ENCODE results near the gene PSMF1. TPM values are rescaled to one million over a fixed set of nuclear protein-coding genes. Genes with fewer than 3 reads are reported as not detected.
A peak's percentile ranks its signal among the peaks of the same experiment; 100 is the strongest.

Gene PSMF1
- total and polyA plus RNA-seq, 2 donors (not counting 3 experiments of a cell fraction or from before 2014, with no cell fraction given) = 142 to 354 TPM

- no TSS peak for BruUV-seq (replicated peaks)
- Histone ChIP-seq H3K9me1 (replicated peaks; ENCODE audit: control insufficient read depth, extremely low read depth, insufficient read depth, low read length) (no peaks in the 10 kb centered on the region), H3K4me3 (replicated peaks in 1 of 3; ENCODE audit: insufficient read depth in 1 of 3, low read depth in 1 of 3, low read length in 3 of 3) (no peak overlapping the region), H3K9me3 (replicated peaks; ENCODE audit: control insufficient read depth, insufficient read depth, low read length) (no peaks in the 10 kb centered on the region), H3K4me1 (ENCODE audit: control insufficient read depth, extremely low read depth, insufficient read depth, low read length) (no peaks in the 10 kb centered on the region), H3K27me3 (ENCODE audit: control insufficient read depth in 2 of 2, insufficient read depth in 2 of 2, low read length in 2 of 2) (peaks cover 14 to 32% of the 10 kb centered on the region in 2 experiments), H3K9ac (replicated peaks; ENCODE audit: extremely low read depth, insufficient read depth, low read length) (no peak overlapping the region), H4K20me1 (replicated peaks; ENCODE audit: control insufficient read depth, extremely low read depth, insufficient read depth, low read length) (no peaks in the 10 kb centered on the region), H3K4me2 (ENCODE audit: insufficient read depth, low read length) (no peak overlapping the region), H3K36me3 (ENCODE audit: control insufficient read depth in 2 of 2, extremely low read depth in 1 of 2, insufficient read depth in 2 of 2, low read length in 2 of 2) (no peaks in the 10 kb centered on the region), H3K27ac (ENCODE audit: insufficient read depth, low read depth, low read length) (no peak overlapping the region), H3K79me2 (ENCODE audit: control insufficient read depth, insufficient read depth, low read length) (no peaks in the 10 kb centered on the region), H2AFZ (ENCODE audit: low read depth, low read length) (no peak overlapping the region)
- peak; percentile 28 for FAIRE-seq
- dilution Hi-C loops (cut with MboI; ENCODE audit: extremely low pct_ligation_motif_present, low sequenced_read_pairs) = no loop called here
- intact Hi-C loops (cut with micrococcal nuclease) = loop anchor here (10.0 kb wide), 1 partner anchor 234 kb away; no protein-coding TSS in a partner anchor
- POLR2A ChIA-PET = no interaction called here
- CTCF ChIA-PET = no interaction called here
- TF ChIP-seq POLR2A (IDR thresholded peaks at IDR 0.05; ENCODE audit: low read depth, low read length) = no peak
- no peak for TF ChIP-seq JUN (IDR thresholded peaks at IDR 0.05; ENCODE audit: borderline replicate concordance, insufficient read depth, insufficient read length, low read depth)
- TF ChIP-seq CTCF (IDR thresholded peaks at IDR 0.05; ENCODE audit: extremely low read depth in 1 of 2, insufficient read depth in 1 of 2, low read depth in 1 of 2, low read length in 2 of 2) = no peak
- no peak for TF ChIP-seq GATA2 (IDR thresholded peaks at IDR 0.05; ENCODE audit: insufficient read depth, insufficient read length, low read depth, low read length)
- TF ChIP-seq MYC (IDR thresholded peaks at IDR 0.05; ENCODE audit: low read depth, low read length) = no peak
- TF ChIP-seq EZH2 (IDR thresholded peaks at IDR 0.05; ENCODE audit: borderline replicate concordance, low read depth, low read length, severe bottlenecking) = no peak
- no peak for TF ChIP-seq POLR2AphosphoS5 (IDR thresholded peaks at IDR 0.05; ENCODE audit: insufficient read depth, low read depth, low read length)
- no peak for TF ChIP-seq FOS (IDR thresholded peaks at IDR 0.05; ENCODE audit: borderline replicate concordance, insufficient read depth, low read length)
- no peak for TF ChIP-seq MAX (IDR thresholded peaks at IDR 0.05; ENCODE audit: insufficient read depth, insufficient read length)
- no peak for DNase-seq (ENCODE audit: low read depth, low spot score)
These were observed 69.9 kb downstream of the PSMF1 start for GRCh38 chr20:1188347-1188746.

Measured in endothelial cell of umbilical vein (primary cell).